Measurements from ENCODE around the gene EGFR. TPM values are rescaled to one million over a fixed set of nuclear protein-coding genes. Genes with fewer than 3 reads are reported as not detected.

EGFR gene
- total RNA-seq, 3 donors from 2014 or later: 61.9 to 164 (median 65.0) TPM

- H3K27ac ChIP-seq: peak overlapping the region; percentile 77 to 79
- H3K4me3 ChIP-seq: no peak overlapping the region
- H3K4me1 ChIP-seq: no peaks in the 10 kb centered on the region
- TF ChIP-seq POLR2A (IDR thresholded peaks at IDR 0.05) (no peak), CTCF (IDR thresholded peaks at IDR 0.05) (no peak), POLR2AphosphoS5 (IDR thresholded peaks at IDR 0.05) (peak in 1 of 3 donors; percentile 6)
- intact Hi-C loops (cut with DNase I; ENCODE audit: low total_unique reads): no loop called here
- no peaks in the 10 kb centered on the region for H3K36me3 ChIP-seq
- DNase-seq (ENCODE audit: low spot score in 2 of 2): no peak
- H3K27me3 ChIP-seq: no peaks in the 10 kb centered on the region
- no peaks in the 10 kb centered on the region for H3K9me3 ChIP-seq
Measured at GRCh38 chr7:55133630-55134358, 115.0 kb downstream of the EGFR start.

GRCh38 chr7:55134359-55134725, 115.5 kb downstream of the EGFR start:
- intact Hi-C loops (cut with DNase I; ENCODE audit: low total_unique reads): no loop called here
- H3K4me3 ChIP-seq: no peak overlapping the region
- no peaks in the 10 kb centered on the region for H3K27me3 ChIP-seq
- TF ChIP-seq POLR2A (IDR thresholded peaks at IDR 0.05) (no peak), POLR2AphosphoS5 (IDR thresholded peaks at IDR 0.05) (no peak), CTCF (IDR thresholded peaks at IDR 0.05) (no peak)
- H3K27ac ChIP-seq: peak overlapping the region; percentile 77 to 79
- H3K9me3 ChIP-seq: no peaks in the 10 kb centered on the region
- no peaks in the 10 kb centered on the region for H3K36me3 ChIP-seq
- H3K4me1 ChIP-seq: no peaks in the 10 kb centered on the region
- DNase-seq (ENCODE audit: low spot score in 2 of 2): no peak

DNA sequence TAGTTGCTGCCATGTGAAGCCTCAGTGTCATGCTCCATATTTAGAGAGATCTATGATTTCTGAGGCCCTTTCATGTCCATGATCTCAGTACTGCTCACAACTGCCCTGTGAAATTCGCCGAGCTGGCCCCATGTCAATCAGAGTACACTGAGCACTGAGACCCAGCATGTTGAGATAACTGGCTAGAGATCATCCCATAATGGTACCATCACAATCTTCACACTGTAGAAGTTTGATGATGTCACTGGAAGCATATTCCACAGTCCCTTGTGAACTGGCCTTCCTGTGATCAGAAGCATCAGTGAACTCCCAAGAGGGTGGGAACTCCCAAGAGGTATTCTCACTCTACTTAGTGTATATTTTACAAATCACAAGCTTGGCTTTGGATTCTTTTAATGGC, 116.0 kb downstream of the EGFR start:
- no peaks in the 10 kb centered on the region for H3K27me3 ChIP-seq
- no peak overlapping the region for H3K4me3 ChIP-seq
- no peaks in the 10 kb centered on the region for H3K9me3 ChIP-seq
- H3K27ac ChIP-seq: peak overlapping the region in 1 of 2 donors; percentile 79
- no peaks in the 10 kb centered on the region for H3K36me3 ChIP-seq
- no peak for DNase-seq (ENCODE audit: low spot score in 2 of 2)
- no peak for TF ChIP-seq CTCF (IDR thresholded peaks at IDR 0.05)
- TF ChIP-seq POLR2A (IDR thresholded peaks at IDR 0.05): no peak
- no peak for TF ChIP-seq POLR2AphosphoS5 (IDR thresholded peaks at IDR 0.05)
- intact Hi-C loops (cut with DNase I; ENCODE audit: low total_unique reads): no loop called here
- H3K4me1 ChIP-seq: no peaks in the 10 kb centered on the region

DNA sequence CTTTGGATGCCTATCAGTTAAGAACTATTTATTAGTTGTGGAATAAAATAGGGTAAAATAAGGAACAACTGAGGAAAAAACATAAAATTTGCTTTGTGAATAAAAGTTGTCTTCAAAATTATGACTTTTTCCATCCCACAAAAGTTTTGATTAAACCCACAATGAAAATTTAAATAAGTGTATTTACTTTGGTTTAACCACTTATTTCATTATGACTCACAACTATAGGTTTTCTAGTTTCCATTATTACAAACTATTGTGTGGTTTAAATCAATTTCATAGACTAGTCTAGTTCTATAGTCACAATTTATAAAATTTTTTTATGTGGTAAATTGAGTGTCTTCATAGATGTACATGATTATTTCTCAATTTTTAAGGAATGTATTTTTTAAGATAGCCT, 116.6 kb downstream of the EGFR start:
- intact Hi-C loops (cut with DNase I; ENCODE audit: low total_unique reads): no loop called here
- H3K4me3 ChIP-seq: no peak overlapping the region
- no peak overlapping the region for H3K27ac ChIP-seq
- DNase-seq (ENCODE audit: low spot score in 2 of 2): no peak
- H3K4me1 ChIP-seq: no peaks in the 10 kb centered on the region
- TF ChIP-seq POLR2A (IDR thresholded peaks at IDR 0.05): no peak
- TF ChIP-seq CTCF (IDR thresholded peaks at IDR 0.05): no peak
- TF ChIP-seq POLR2AphosphoS5 (IDR thresholded peaks at IDR 0.05): no peak
- H3K36me3 ChIP-seq: no peaks in the 10 kb centered on the region
- H3K27me3 ChIP-seq: no peaks in the 10 kb centered on the region
- H3K9me3 ChIP-seq: no peaks in the 10 kb centered on the region

GRCh38 chr7:55138663-55139062, 119.8 kb downstream of the EGFR start:
- no peak for DNase-seq (ENCODE audit: low spot score in 2 of 2)
- peaks cover 6% of the 10 kb centered on the region for H3K36me3 ChIP-seq
- H3K27me3 ChIP-seq: no peaks in the 10 kb centered on the region
- H3K27ac ChIP-seq: no peak overlapping the region
- H3K4me1 ChIP-seq: no peaks in the 10 kb centered on the region
- no peaks in the 10 kb centered on the region for H3K9me3 ChIP-seq
- intact Hi-C loops (cut with DNase I; ENCODE audit: low total_unique reads): no loop called here
- no peak overlapping the region for H3K4me3 ChIP-seq
- TF ChIP-seq CTCF (IDR thresholded peaks at IDR 0.05) (no peak), POLR2AphosphoS5 (IDR thresholded peaks at IDR 0.05) (no peak), POLR2A (IDR thresholded peaks at IDR 0.05) (no peak)

All from breast epithelium (tissue), 4 donors.